CD4-positive, alpha-beta T cell (primary cell): ENCODE results near the gene HEATR1. TPM values are rescaled to one million over a fixed set of nuclear protein-coding genes. Genes with fewer than 3 reads are reported as not detected.

Experiments
- ATAC-seq: fragments of 200-7000 bp; cut with Tn5 transposase; one replicate; pipeline ENCODE4 v1.10.0; 2022; ENCODE audit warnings: mild to moderate bottlenecking; ENCODE audit not compliant: poor library complexity
- CTCF ChIA-PET: fragments of 350-600 bp; sonication (Branson Sonifier 250); formaldehyde crosslinking; loops from one replicate; lab custom pipeline; 2021; ENCODE audit warnings: antibody characterized with exemption, inconsistent platforms; lab: Charles Lee
- POLR2A ChIA-PET: fragments of 350-600 bp; sonication (Branson Sonifier 250); formaldehyde crosslinking; loops from one replicate; lab custom pipeline; 2021; ENCODE audit warnings: antibody characterized with exemption, inconsistent platforms; lab: Charles Lee
- DNase-seq, 14 experiments: peaks; one replicate each; pipeline ENCODE4 v3.0.0-alpha.2; 2013 to 2020; ENCODE audit warnings: mixed read lengths in 2 of 14
- H3K27ac ChIP-seq, 2 donors: one replicate each; pipeline versions ENCODE4 v1.5.1 to v1.7.0; 2013; ENCODE audit warnings: low read length in 2 of 2, low read depth in 1 of 2, mild to moderate bottlenecking in 1 of 2
- H3K27me3 ChIP-seq, 2 experiments: 1 replicate in 1 of 2; 2 replicates in 1 of 2; pipeline versions ENCODE4 v1.6.1 to v1.7.0; 2013; ENCODE audit warnings: low read length in 2 of 2, control low read depth in 1 of 2, mild to moderate bottlenecking in 1 of 2, moderate library complexity in 1 of 2; ENCODE audit not compliant: insufficient read depth in 2 of 2, control insufficient read depth in 1 of 2
- H3K36me3 ChIP-seq: one replicate; pipeline ENCODE4 v1.6.1; 2013; ENCODE audit warnings: low read length, control low read depth; ENCODE audit not compliant: insufficient read depth
- H3K4me1 ChIP-seq: one replicate; pipeline ENCODE4 v1.6.1; 2013; ENCODE audit warnings: low read length, control low read depth; ENCODE audit not compliant: insufficient read depth
- H3K4me3 ChIP-seq: one replicate; pipeline ENCODE4 v1.5.1; 2013; ENCODE audit warnings: mild to moderate bottlenecking, low read length, moderate library complexity
- H3K9me3 ChIP-seq, 2 experiments: 1 replicate in 1 of 2; 2 replicates in 1 of 2; pipeline versions ENCODE4 v1.6.1 to v1.7.0; 2013; ENCODE audit warnings: low read length in 2 of 2, mild to moderate bottlenecking in 2 of 2, control low read depth in 1 of 2, moderate library complexity in 1 of 2; ENCODE audit not compliant: control insufficient read depth in 1 of 2, insufficient read depth in 1 of 2
- H3K27ac Mint-ChIP-seq: one replicate; pipeline ENCODE4 v1.8.0; 2020; ENCODE audit warnings: mixed read lengths
- H3K27me3 Mint-ChIP-seq: one replicate; pipeline ENCODE4 v1.8.0; 2021; ENCODE audit warnings: mixed read lengths
- H3K36me3 Mint-ChIP-seq: one replicate; pipeline ENCODE4 v1.8.0; 2021; ENCODE audit warnings: low read depth, mixed read lengths
- H3K4me1 Mint-ChIP-seq: one replicate; pipeline ENCODE4 v1.8.0; 2021; ENCODE audit warnings: low read depth, mixed read lengths
- H3K4me3 Mint-ChIP-seq: one replicate; pipeline ENCODE4 v1.8.0; 2020; ENCODE audit warnings: mild to moderate bottlenecking, mixed read lengths
- H3K9me3 Mint-ChIP-seq: one replicate; pipeline ENCODE4 v1.8.0; 2020; ENCODE audit warnings: mixed read lengths
- intact Hi-C, 2 experiments: fragments of 100-400 bp; cut with DNase I in 1 of 2; cut with micrococcal nuclease in 1 of 2; formaldehyde crosslinking; loops; one replicate each; pipeline versions ENCODE4 v1.15.1 to v1.9.0; 2023 to 2025; cut with DNase I, micrococcal nuclease
- total RNA-seq, 174 experiments: library from RNA in 2 of 174; stranded (reverse) in 2 of 174; gene quantifications; one replicate each; pipeline ENCODE4 v1.2.3 and lab custom pipeline; 2021 to 2026
- TF ChIP-seq, protein P1 (sequence below): fragments of 200-600 bp; IDR thresholded peaks from one replicate; pipeline ENCODE4 v1.8.0; 2022; ENCODE audit warnings: antibody characterized with exemption, mild to moderate bottlenecking

Gene HEATR1
- total RNA-seq, 2 experiments from 2014 or later, result 34.9 to 37.5 TPM

DNA sequence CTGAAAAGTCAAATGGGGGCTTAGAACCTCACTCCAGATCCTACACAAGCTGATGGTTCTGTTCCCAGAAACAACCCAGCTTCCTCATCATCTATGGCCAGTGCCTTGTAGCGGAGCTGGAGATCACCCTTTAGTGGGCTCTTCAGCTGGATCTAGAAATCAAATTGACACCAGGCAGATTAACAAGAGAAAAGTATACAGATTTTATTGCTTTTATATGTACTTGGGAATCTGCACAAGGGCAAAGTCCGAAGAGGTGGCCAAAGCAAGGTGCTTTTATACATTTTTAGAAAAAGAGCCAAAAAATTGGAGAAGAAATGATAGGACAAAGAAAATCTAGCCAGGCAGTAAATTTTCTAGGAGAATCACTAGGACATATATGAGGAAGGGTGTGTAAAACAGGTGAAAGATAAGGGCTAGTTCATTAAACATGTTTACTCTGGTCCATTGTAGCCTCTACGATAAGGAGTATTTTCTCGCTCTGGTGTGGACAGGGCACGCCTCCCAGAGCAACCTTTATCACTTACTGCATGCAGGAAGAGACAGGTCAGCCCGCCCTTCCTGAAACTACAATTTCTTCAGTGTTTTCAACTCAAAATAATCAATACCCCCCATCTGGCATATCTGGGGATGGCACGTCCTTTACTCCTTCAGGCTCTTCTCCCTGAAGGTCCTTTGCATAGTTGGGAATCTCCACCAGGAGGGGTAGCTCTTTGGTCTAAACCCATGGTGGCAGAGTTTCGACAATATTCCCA, 94.5 kb downstream of the HEATR1 start:
- no peaks in the 10 kb centered on the region for H3K27me3 Mint-ChIP-seq
- ChIA-PET CTCF (interaction anchor here (1.2 kb wide), 1 partner anchor 17 kb away, joined by 3 read pairs; no protein-coding TSS in a partner anchor), POLR2A (no interaction called here)
- no peak overlapping the region for H3K27ac ChIP-seq
- peaks cover 14% of the 10 kb centered on the region for H3K4me1 Mint-ChIP-seq
- H3K4me1 ChIP-seq, result peaks cover 4% of the 10 kb centered on the region
- no peaks in the 10 kb centered on the region for H3K9me3 Mint-ChIP-seq
- no peak overlapping the region for H3K27ac Mint-ChIP-seq
- ATAC-seq (no peak), DNase-seq (no peak)
- H3K36me3 ChIP-seq, result no peaks in the 10 kb centered on the region
- no peaks in the 10 kb centered on the region for H3K36me3 Mint-ChIP-seq
- TF ChIP-seq, protein P1, sequence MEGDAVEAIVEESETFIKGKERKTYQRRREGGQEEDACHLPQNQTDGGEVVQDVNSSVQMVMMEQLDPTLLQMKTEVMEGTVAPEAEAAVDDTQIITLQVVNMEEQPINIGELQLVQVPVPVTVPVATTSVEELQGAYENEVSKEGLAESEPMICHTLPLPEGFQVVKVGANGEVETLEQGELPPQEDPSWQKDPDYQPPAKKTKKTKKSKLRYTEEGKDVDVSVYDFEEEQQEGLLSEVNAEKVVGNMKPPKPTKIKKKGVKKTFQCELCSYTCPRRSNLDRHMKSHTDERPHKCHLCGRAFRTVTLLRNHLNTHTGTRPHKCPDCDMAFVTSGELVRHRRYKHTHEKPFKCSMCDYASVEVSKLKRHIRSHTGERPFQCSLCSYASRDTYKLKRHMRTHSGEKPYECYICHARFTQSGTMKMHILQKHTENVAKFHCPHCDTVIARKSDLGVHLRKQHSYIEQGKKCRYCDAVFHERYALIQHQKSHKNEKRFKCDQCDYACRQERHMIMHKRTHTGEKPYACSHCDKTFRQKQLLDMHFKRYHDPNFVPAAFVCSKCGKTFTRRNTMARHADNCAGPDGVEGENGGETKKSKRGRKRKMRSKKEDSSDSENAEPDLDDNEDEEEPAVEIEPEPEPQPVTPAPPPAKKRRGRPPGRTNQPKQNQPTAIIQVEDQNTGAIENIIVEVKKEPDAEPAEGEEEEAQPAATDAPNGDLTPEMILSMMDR, result no peak
- H3K4me3 ChIP-seq, result no peak overlapping the region
- no peaks in the 10 kb centered on the region for H3K9me3 ChIP-seq
- H3K27me3 ChIP-seq, result no peaks in the 10 kb centered on the region
- no peak overlapping the region for H3K4me3 Mint-ChIP-seq
- intact Hi-C loops, result no loop called here

DNA sequence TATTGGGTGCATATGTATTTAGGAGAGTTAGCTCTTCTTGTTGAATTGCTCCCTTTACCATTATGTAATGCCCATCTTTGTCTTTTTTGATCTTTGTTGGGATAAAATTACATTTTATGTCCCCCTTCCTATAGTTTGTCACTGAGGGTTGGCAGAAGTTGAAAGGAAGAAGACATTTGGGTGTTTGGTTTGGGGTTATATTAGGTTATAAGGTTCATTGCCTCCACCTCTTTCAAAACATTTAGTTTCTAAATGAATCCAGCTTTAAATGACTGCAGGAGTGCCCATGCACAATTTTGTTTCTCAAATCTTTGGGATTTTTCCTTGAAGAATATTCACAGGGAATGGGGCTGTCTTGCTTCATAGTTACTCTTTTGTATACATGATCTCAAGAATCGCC, 95.1 kb downstream of the HEATR1 start:
- Histone ChIP-seq H3K27me3 (no peaks in the 10 kb centered on the region), H3K27ac (no peak overlapping the region), H3K4me1 (peaks cover 4% of the 10 kb centered on the region), H3K4me3 (no peak overlapping the region), H3K9me3 (no peaks in the 10 kb centered on the region), H3K36me3 (no peaks in the 10 kb centered on the region)
- TF ChIP-seq, protein P1, result no peak
- Mint-ChIP-seq H3K27ac (no peak overlapping the region), H3K36me3 (no peaks in the 10 kb centered on the region), H3K9me3 (no peaks in the 10 kb centered on the region), H3K4me1 (peaks cover 14% of the 10 kb centered on the region), H3K4me3 (no peak overlapping the region), H3K27me3 (no peaks in the 10 kb centered on the region)
- no peak for ATAC-seq
- intact Hi-C loops, result no loop called here
- ChIA-PET CTCF (interaction anchor here (1.2 kb wide), 1 partner anchor 18 kb away, joined by 3 read pairs; no protein-coding TSS in a partner anchor), POLR2A (no interaction called here)
- DNase-seq, result no peak

DNA sequence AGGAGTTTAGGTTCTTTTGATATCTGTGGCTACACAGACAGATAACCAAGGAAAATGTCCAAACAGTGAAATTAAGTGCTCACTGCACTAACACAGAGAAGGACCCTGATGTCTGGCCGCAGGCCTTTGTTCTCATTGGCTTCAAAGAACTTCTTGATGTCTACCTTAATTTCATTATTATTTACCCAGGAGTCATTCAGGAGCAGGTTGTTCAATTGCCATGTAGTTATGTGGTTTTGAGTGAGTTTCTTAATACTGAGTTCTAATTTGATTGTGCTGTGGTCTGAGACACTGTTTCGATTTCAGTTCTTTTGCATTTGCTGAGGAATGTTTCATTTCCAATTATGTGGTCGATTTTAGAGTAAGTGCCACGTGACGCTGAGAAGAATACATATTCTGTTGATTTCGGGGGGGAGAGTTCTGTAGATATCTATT, 95.7 kb downstream of the HEATR1 start:
- H3K9me3 Mint-ChIP-seq, result no peaks in the 10 kb centered on the region
- H3K4me3 Mint-ChIP-seq, result no peak overlapping the region
- peaks cover 14% of the 10 kb centered on the region for H3K4me1 Mint-ChIP-seq
- no peaks in the 10 kb centered on the region for H3K36me3 Mint-ChIP-seq
- ATAC-seq, result no peak
- intact Hi-C loops, result no loop called here
- no peaks in the 10 kb centered on the region for H3K27me3 ChIP-seq
- no peaks in the 10 kb centered on the region for H3K9me3 ChIP-seq
- H3K27me3 Mint-ChIP-seq, result no peaks in the 10 kb centered on the region
- no peak overlapping the region for H3K4me3 ChIP-seq
- ChIA-PET CTCF (no interaction called here), POLR2A (no interaction called here)
- TF ChIP-seq, protein P1, result no peak
- peaks cover 4% of the 10 kb centered on the region for H3K4me1 ChIP-seq
- peak overlapping the region; percentile 2 for H3K27ac Mint-ChIP-seq
- no peak overlapping the region for H3K27ac ChIP-seq
- no peak for DNase-seq
- H3K36me3 ChIP-seq, result no peaks in the 10 kb centered on the region
